HG03469 (cell line): Measurements from ENCODE around the gene PRR16.

Experiments
- ATAC-seq: cut with Tn5 transposase; IDR thresholded peaks from one replicate; pipeline ENCODE4 v1.9.1; 2021; ENCODE audit warnings: mild to moderate bottlenecking, moderate library complexity, moderate number of reproducible peaks; ENCODE audit not compliant: unreplicated experiment

Gene PRR16

DNA sequence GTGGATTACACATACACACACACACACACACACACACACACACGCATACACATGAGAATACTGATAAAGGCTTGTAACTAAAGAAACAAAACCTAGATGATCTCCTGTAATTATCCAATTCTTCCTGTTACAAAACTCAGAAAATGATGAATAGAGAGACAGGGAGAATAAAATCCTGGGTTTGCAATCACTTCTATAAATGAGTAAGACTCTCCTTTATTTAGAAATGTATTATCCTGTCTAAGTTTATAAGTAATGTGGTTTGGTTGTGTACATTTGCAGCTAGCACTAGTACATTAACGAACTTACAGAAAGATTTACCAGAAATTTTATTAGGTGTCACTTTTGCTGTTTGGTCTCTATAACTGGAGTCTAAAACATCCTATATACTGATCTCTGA, 2.8 kb upstream of the PRR16 start:
- no peak for ATAC-seq

DNA sequence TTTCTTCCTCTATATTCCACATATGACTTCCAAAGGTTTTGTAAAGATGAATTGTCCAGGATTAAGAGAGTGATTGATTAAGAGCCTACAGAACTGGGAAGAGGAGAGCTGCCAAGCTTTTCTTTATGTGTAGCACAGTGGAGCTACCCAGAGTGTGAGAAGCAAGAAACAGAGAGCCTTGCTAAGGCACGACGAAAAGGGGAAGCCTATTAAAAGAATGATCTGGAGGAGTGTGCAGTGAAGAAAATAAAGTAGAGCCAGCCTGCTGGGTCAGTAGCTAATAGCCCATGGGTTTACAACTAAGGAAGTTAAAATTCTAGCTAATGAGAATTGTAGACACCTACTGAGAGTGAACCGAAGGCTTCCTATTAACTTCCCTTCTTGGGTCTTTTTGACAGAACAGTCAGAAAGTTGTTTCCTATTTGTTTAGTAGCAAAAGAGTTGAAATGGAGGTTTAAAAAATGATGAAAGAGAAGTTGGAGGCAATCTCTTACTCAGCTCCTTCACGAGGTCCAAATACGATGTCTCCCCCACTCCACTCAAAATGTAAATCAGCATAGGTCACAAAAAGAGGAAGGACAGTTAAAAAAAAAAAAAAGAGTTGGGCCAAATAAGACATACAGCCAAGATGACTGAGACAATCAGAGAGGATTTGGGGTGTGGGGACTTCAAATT, 957 bp upstream of the PRR16 start:
- ATAC-seq, result no peak

DNA sequence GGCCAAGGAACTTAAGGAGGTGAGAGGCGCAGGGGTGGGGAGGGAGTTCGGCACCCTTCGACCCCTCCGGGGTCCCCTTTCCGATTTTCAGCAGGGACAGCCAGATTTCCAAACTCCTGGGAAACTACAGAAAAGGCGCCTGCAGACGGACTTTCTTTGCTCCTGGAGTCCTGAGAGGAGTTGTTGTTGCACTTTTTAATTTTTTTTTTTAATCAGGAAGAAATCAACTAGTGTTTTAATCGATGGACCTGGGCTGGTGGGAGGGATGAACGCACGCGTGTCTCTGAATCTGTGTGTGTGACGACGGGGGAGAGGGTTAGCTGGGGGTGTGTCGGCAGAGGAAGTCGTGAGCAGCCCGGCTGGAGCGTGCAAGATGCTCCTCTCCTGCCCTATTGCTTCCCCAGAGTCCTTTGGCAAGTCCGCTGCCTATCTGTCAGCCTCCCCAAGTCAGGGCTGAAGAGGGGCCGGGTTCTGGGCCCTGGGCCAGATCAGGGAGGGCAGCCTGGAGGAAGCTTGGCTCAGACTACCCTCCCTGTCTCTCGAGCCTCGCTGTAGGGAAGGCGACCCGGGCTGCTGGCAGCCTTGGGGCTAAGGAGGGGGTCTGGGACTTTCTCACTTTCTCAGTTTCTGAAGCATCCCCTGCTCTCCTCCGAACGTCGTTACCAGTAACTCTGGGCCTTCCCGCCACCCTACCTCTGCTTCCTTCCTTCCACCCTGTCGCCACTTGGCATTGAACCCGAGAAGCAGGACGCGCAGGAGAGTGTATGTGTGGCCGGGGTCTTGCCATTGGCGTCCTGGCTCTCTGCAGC, 731 bp downstream of the PRR16 start:
- no peak for ATAC-seq

DNA sequence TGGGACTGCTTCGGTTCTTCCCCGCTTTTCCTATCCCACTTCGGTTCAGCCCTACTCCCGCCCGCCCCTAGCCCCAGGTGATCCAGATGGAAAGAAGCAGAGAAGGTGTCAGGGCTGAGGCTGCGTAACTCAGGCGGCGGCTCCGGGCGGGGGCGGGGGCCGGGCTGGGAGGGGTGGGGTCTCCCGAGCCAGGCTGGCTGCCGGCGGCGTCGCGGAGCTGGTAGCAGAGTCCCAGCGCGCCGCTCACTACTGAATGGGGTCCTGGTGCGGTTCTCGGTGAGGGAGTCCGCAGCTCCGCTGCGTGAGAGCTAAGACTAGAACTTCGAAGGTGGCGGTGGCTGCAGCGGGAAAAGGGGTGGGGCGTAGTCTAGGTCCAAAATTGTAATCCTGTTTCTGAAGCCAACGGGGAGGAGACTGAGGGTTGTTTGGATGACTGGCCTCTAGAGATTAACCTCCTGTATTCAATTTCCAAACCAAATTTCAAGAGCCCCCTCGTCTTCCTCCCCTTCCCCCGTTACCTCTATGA, 1.4 kb downstream of the PRR16 start:
- no peak for ATAC-seq

DNA sequence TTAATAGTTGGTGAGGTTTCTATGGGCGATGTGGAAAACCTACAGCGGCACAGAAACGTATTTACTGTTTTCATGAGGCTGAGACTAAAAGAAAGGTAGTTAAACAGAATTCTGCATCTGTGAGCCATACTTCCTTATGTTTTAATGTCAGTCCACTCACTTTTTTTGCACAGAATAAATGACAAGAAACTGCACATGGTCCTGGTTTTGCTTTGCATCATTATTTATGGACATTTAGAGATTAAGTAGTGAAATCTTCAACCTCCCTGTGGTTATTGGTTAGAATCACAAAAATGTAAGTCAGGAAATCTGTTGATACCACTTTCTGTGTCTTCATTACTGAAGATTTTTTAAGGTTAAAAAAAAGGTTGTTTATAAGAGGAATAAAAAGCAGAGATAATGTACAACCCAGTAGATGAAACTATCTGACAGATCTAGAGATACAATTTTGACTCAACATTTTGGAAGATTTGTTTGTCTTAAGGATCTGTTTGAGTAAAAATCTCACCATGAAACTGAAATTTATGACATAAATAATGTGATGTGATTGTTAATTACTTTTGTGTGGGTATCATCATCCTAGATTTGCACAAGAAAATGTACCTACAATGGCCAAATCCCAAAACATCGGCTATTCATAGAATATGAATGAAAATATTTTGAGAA, 2.4 kb downstream of the PRR16 start:
- ATAC-seq, result no peak

DNA sequence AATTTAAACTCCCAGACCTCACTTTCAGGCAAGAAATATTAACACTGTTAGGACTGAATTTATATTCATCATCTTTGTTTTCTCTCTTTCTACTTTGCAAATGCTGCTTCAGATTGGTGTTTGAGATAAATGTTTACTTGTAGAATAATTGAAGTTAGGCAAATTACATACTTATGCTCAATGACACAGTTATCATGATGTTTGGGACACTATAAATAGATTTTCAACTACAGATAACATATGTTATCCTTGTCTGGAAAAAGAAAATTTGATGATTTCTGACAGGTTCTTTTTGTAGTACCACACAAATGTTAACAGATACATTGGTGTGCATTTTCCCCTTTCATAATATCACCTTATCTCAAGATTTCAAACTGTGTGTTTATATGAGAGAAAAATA, 7.9 kb downstream of the PRR16 start:
- no peak for ATAC-seq

DNA sequence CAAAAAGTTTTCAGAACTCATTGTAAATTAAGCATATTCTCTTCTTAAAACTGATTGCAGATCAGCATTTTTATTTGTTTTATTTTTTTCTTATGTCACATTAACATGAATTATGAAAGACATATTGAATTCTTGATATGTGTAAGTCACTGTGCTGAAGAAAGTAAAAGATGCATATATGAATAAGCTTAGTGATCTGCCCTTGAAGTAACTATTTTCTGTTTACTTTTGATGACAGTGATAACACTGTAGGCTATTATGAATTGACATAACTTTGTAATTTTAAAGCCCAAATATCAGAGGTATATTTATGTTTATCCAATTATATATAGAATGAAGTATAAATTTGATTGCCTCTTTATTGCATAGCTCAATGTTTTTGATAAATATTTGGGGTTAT, 8.8 kb downstream of the PRR16 start:
- ATAC-seq, result no peak

DNA sequence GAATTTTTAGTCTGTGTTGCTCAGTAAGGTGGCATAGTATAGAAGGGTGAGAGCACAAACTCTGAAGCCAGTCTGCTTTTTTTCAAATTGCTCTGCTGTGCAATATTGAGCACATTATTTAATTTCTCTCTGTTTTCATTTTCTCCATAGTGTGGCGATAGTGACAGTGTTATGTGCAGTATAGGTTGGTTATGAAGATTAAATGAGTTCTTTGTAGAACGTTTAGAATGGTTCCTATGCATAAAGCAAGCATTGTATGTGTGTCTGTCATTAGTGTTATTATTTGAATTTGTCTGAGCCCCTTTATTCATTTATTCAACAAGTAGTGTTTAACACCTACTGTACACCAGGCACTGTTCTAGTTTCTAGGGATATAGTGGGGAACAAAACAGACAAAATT, 9.2 kb downstream of the PRR16 start:
- no peak for ATAC-seq

DNA sequence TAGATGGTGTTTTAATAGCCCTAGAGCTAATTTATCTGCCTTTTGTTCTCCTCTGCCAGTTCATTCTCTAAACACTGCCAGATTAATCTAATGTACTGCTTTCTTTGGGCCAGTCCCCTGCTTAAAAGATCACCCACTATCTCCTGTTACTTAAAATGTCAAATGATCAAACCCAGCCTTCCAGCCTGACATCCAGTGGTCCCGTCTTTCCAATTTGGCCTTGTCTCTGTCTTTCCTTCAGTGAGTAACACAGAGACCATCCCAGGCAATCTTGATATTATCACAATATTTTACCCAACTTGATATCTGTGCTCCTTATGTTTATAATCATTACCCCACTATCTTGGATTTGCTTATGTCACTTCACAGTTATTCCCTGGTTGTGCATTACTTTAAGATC, 12.0 kb downstream of the PRR16 start:
- ATAC-seq, result no peak

DNA sequence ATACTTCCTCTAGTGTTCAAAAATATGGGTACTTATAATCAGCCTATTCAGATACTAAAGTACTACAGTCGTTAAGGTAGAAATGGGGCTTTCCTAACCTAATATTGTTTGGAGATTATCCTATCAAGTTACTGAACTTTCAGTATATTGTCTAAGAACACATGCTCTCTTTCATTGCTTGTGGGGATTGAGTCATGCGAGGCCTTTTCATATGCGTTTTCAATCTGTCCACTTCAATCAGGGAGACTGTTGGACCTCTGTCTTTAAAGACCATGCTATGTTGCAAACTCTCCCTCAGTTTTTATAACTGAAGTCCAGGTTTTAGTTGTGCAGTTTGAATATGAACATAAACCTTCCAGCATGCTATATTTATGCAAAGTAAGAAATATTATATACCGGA, 15.0 kb downstream of the PRR16 start:
- ATAC-seq, result no peak

DNA sequence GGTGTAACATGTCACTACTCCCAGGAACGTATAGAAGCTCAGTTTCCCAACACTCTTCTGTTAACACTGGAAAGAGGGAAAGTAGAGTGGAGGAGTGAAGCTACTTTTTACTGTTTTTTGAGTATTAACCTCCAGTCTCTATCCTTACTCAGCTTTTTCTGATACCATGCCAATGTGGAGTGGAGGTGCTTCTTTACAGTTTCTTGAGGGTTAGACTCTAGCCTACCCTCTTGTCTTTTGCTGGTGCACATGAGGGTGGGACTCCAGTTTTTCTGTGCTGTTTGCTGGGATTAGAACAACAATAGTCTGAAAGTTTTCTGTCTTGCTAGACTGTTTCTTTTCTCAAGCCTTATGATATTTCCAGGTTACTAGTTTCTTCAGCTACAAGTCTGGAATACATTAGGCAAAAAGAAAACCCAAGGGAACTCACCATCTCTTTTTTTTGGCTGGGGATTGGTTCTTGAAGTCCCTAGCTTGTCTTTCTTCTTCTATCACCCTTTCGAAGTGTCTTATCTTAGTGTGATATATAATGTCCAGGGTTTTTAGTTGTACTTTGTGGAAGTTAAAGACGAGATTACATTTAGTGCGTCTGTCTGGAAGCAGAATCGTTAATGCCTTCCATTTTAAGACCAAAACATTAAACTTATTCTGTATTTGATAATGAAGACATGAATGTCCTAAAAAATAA, 35.9 kb downstream of the PRR16 start:
- no peak for ATAC-seq

DNA sequence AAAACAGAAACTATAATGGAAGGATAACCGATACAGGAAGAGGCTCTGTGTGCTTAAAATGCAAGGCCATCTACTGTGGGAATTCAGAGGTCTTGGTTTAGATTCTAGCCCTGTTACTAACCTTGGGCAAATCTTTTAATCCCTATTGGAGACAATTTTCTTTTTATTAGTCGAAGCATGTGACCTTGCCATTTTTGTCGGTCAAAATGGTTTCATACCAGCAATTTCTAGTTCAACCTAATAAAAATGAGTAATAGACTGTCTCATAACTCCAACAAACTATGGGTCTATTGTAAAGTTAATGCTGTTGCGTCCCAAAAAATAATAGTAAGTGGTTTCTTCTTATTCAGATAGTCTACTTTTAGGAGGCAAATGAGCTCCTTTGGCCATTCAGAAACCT, 38.4 kb downstream of the PRR16 start:
- no peak for ATAC-seq

DNA sequence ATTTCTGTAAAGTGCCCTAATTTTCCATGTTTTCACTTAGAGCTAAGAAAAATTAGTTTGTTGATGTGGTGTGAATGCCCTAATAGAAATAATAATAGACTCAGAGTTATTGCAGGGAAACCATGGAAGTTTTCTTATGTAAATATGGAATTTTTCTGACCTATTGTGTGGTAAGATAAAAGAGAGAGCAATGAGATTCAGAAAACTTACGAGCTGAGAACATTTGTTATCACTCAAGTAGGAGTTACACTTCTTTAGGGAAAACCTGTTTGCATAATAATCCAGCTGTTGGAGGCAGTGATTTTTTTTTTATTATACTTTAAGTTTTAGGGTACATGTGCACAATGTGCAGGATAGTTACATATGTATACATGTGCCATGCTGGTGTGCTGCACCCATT, 39.2 kb downstream of the PRR16 start:
- no peak for ATAC-seq

DNA sequence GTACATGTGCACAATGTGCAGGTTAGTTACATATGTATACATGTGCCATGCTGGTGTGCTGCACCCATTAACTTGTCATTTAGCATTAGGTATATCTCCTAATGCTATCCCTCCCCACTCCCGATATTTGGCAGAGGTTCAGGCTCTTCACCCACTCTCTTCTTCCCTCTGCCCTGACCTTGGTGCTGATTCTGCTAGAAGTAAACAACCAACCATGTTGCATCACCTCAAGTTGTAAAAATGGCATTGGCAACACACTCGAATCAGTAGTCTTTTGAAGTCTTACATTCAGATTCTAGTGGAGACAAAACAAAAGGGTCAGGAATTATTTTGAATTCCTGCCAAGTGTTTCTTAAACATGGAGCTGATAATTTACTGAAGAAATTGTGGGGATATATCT, 40.0 kb downstream of the PRR16 start:
- no peak for ATAC-seq

DNA sequence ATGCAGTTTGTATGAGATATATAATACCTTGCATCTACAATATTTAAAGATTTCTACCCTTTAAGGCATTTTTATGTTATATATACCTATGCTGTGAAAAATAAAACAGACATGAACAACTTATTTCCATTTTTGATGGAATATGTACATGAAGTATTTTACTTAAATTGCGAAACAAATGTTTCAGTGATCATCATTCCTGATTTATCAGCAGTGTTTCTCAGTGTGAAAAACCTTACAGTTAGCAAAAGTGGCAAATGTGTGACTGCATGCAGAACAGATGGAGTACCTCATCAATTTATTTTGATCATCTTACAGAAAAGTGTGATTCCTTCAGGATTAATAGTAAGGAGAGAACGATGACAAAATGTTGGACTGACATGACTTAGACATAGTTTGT, 43.1 kb downstream of the PRR16 start:
- ATAC-seq, result no peak

DNA sequence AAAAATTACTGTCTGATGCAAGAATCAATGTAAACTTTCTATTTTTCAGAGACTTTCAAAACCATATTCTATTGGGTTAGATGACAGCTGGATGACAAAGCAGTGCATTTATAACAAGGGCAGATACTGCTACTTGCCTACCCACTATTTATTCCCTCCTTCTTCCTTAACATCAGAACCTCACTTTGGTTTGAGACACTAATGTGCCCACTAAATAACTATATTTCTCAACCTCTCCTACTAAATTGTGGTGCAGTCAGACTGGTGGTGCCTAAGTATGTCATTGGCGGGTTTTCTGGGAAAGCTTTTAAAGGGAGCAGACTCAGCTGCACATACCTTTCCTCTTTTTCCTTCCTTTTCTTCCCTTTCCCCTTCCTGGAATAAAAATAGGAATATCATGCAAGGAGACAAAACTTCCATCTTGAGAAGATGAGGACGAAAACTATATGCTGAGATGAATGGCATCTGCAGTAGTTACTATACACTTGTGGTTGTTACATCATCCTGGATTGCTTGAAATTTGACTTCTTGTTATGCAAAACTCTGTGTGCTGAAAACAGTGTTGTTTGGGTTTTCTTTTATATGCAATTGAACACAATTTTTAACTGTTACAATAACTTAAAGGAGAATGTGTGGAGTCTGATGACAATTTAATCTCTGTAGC, 43.8 kb downstream of the PRR16 start:
- no peak for ATAC-seq

DNA sequence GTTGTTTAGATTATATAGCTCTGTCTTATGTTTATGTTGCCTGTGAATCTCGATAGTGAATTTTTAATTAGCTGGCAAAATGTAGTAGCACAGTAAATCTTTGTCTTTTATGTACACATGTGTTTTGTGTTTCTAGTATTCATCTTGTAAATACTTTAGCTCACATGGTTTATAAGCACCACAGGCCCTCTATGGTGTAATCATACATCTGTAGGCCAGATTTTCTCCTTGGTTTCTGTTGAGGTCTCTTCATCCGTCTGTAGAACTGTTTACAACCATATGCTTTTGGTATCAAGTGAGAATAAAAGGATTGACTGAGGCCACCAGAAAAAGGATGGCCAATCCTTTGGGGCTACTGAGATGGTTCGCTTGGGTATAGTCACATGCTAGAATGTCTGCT, 45.0 kb downstream of the PRR16 start:
- no peak for ATAC-seq

DNA sequence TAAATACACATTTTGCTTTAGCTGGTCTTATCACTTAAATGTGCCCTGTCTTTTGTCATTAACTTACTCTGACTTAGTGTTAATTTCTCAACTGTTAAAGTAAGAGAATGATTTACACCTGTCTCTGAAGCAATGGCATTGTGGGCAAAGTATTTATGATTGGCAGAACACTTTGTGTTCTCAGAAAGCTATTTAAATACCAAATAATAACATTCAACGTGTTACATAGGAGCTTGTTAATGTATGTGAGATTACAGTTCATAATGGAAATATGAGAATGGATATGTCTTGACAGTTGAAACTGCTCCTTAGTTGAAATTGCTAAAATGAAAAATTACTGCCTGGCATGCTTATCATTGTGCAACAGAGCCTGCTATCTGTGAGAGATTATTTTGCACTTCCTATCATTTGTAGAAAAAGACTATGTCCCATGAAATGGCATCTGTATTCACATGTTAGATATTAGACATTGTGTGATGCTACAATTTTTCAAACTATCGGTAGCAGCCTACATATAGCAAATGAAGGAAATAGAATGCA, 46.1 kb downstream of the PRR16 start:
- no peak for ATAC-seq

DNA sequence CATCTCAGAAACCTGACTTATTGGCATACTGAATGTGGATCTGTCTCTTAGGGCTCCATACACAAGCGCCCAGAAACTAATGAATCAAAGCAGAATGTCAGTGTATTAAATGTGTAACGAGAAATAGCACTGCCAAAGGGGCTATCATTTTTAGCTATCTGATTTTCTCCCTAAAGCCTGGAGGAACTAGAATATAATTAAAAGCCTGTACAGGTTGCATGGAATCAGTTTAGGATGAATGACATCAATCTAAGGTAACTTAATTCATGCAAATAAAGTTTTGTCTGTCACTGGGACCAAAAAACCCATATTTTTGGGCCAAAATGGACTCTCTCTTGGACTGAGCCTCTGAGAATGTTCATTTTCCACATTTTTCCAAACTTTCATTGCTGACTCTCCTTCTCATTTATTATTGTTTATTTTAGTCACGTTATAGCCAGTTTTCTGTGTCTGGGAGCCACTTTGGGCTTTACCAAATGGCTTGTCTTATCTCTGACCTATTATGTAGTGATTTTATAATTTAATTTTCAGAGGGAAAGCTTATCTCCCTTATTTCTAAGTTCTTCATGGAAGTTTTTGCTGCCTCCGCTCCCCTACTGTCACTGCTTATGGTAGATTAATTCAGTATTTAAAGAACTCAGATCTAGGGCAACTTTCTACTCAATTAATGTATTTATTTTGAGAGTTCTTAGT, 47.0 kb downstream of the PRR16 start:
- no peak for ATAC-seq

DNA sequence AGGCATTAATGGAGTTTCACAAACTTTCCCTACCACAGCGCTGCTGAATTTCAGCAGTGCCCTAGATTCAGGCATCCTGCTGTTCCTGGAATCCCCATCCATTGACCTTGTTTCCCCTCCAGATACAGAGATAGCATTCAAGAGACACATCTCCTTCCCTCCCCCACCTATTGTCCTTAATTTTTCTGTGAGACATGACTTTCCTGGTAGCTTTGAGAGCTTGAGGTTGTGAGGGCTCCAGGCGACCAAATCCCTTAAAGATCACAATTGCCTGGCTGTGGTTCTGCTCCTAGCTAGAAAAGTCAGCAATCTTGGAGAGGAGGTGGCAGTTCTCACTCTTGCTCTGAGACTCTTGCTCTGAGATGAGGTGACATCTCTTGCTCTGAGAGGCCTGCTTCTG, 48.0 kb downstream of the PRR16 start:
- no peak for ATAC-seq
